Panc1 (cell line): ENCODE measurements around the gene PTGR3. TPM values are rescaled to one million over a fixed set of nuclear protein-coding genes. Genes with fewer than 3 reads are reported as not detected.

ENCODE experiments used
- ATAC-seq: fragments of 200-7000 bp; cut with Tn5 transposase; 2 replicates; pipeline ENCODE4 v1.9.1; 2020; ENCODE audit warnings: mild to moderate bottlenecking, moderate library complexity
- BruUV-seq: library from RNA; stranded (reverse); fragments of 400-500 nt; replicated peaks from 2 replicates; lab custom pipeline; 2021; lab: Mats Ljungman, UMichigan
- CTCF ChIA-PET: fragments of 300-600 bp; sonication (Branson Sonifier 250); formaldehyde crosslinking; loops from one replicate; lab custom pipeline; 2022; ENCODE audit warnings: antibody characterized with exemption; lab: Charles Lee
- POLR2A ChIA-PET: fragments of 300-600 bp; sonication (Branson Sonifier 250); formaldehyde crosslinking; loops from one replicate; lab custom pipeline; 2022; ENCODE audit warnings: antibody characterized with exemption; lab: Charles Lee
- DNase-seq: peaks from one replicate; pipeline ENCODE4 v3.0.0-alpha.2; 2010; ENCODE audit warnings: low read depth, low spot score
- H3K27ac ChIP-seq: 2 replicates; pipeline ENCODE4 v1.5.1; 2011; ENCODE audit warnings: mild to moderate bottlenecking, low read length, inconsistent platforms
- H3K27me3 ChIP-seq: fragments of 200-500 bp; sonication (Bioruptor generic); 2 replicates; pipeline ENCODE4 v1.6.0; 2014; ENCODE audit warnings: low read length, inconsistent platforms; ENCODE audit not compliant: control insufficient read depth, insufficient read depth
- H3K36me3 ChIP-seq: fragments of 200-500 bp; sonication (Bioruptor generic); 2 replicates; pipeline ENCODE4 v1.5.1; 2014; ENCODE audit warnings: inconsistent platforms, mild to moderate bottlenecking, low read length, moderate library complexity; ENCODE audit not compliant: control insufficient read depth, insufficient read depth
- H3K4me1 ChIP-seq: 2 replicates; pipeline ENCODE4 v1.5.1; 2011; ENCODE audit warnings: inconsistent platforms, mild to moderate bottlenecking, low read length, moderate library complexity; ENCODE audit not compliant: control insufficient read depth, insufficient read depth
- H3K4me3 ChIP-seq, 2 experiments: 2 replicates each; pipeline ENCODE4 v1.5.1; 2011 to 2012; ENCODE audit warnings: low read depth in 2 of 2, low read length in 2 of 2, mild to moderate bottlenecking in 2 of 2, inconsistent platforms in 1 of 2, moderate library complexity in 1 of 2
- H3K9me3 ChIP-seq: fragments of 200-500 bp; sonication (Bioruptor generic); 2 replicates; pipeline ENCODE4 v1.5.1; 2014; ENCODE audit warnings: low read depth, mild to moderate bottlenecking, inconsistent platforms, low read length, moderate library complexity; ENCODE audit not compliant: control insufficient read depth, insufficient read depth
- POLR2AphosphoS5 ChIP-seq: IDR thresholded peaks from 2 replicates; pipeline ENCODE4 v1.6.1; 2012; ENCODE audit warnings: mild to moderate bottlenecking, low read depth, low read length, moderate library complexity
- SIN3A ChIP-seq: IDR thresholded peaks from 2 replicates; pipeline ENCODE4 v1.6.1; 2012; ENCODE audit warnings: low read depth, mild to moderate bottlenecking, low read length, moderate library complexity, borderline replicate concordance; ENCODE audit not compliant: insufficient read depth
- TCF7L2 ChIP-seq: IDR thresholded peaks from 2 replicates; pipeline ENCODE4 v1.6.1; 2011; ENCODE audit warnings: mild to moderate bottlenecking, low read depth, low read length, inconsistent platforms
- in situ Hi-C: cut with HindIII; loops from 2 replicates; pipeline ENCODE4 v1.10.0; 2016; ENCODE audit warnings: low sequenced_read_pairs, low pct_unique_long_range_greater_than_20kb
- intact Hi-C: fragments of 100-400 bp; cut with micrococcal nuclease; formaldehyde crosslinking; loops from one replicate; pipeline ENCODE4 v1.10.0; 2022; ENCODE audit not compliant: unreplicated experiment
- total RNA-seq: library from RNA; stranded (reverse); gene quantifications from one replicate; pipeline ENCODE4 v1.2.1, GENCODE V29; 2021; ENCODE audit not compliant: unreplicated experiment
- TF ChIP-seq, protein P1 (sequence below), 2 experiments: IDR thresholded peaks; 2 replicates each; pipeline ENCODE4 v1.6.1; 2011 to 2012; ENCODE audit warnings: low read depth in 2 of 2, control low read depth in 1 of 2, low read length in 1 of 2, mild to moderate bottlenecking in 1 of 2, moderate library complexity in 1 of 2; ENCODE audit not compliant: insufficient read depth in 1 of 2
- TF ChIP-seq, protein P2 (sequence below): fragments of 450-650 bp; IDR thresholded peaks from 2 replicates; pipeline ENCODE4 v1.5.1; 2017; ENCODE audit warnings: mild to moderate bottlenecking

PTGR3 gene
- total RNA-seq, 1 experiment from 2014 or later, result 45.0 TPM

DNA sequence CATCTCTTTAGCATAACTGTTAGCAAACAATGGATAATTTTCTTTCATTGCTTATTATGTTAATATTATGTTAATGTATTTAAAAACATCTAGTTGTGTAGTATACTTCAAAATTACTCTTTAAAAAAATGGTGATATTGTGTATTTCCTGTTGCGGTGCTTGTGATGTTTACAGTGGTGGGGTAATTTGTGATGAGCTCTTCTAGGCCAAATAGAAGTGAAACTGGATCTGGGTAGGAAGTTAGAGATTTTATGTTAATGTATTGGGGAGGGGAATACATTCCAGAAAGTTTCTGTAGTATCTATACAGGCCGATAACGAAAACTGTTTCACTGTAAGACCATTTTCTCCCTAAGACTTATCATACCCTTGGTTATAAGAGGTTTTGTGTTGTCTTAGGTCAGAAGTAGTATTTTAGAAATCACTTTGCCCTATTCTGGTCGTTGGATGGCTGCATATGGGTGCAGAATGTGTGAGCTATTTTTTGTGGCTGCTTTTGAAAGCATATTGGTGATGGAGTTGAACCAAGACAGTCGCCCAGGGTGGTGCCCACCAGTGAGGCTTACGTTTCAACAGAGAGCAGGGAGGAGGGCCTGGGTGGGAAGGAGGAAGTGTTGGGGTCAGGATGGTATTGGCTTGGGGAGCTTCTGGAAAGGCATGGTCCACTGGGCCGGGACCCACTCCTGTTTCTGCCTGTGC is 7.4 kb upstream of the PTGR3 start:
- ChIA-PET POLR2A (no interaction called here), CTCF (interaction anchor here (0.6 kb wide), 1 partner anchor 666 kb away, joined by 3 read pairs; no protein-coding TSS in a partner anchor)
- DNase-seq, result no peak
- TF ChIP-seq TCF7L2 (no peak), SIN3A (no peak), POLR2AphosphoS5 (no peak)
- TF ChIP-seq, protein P1, sequence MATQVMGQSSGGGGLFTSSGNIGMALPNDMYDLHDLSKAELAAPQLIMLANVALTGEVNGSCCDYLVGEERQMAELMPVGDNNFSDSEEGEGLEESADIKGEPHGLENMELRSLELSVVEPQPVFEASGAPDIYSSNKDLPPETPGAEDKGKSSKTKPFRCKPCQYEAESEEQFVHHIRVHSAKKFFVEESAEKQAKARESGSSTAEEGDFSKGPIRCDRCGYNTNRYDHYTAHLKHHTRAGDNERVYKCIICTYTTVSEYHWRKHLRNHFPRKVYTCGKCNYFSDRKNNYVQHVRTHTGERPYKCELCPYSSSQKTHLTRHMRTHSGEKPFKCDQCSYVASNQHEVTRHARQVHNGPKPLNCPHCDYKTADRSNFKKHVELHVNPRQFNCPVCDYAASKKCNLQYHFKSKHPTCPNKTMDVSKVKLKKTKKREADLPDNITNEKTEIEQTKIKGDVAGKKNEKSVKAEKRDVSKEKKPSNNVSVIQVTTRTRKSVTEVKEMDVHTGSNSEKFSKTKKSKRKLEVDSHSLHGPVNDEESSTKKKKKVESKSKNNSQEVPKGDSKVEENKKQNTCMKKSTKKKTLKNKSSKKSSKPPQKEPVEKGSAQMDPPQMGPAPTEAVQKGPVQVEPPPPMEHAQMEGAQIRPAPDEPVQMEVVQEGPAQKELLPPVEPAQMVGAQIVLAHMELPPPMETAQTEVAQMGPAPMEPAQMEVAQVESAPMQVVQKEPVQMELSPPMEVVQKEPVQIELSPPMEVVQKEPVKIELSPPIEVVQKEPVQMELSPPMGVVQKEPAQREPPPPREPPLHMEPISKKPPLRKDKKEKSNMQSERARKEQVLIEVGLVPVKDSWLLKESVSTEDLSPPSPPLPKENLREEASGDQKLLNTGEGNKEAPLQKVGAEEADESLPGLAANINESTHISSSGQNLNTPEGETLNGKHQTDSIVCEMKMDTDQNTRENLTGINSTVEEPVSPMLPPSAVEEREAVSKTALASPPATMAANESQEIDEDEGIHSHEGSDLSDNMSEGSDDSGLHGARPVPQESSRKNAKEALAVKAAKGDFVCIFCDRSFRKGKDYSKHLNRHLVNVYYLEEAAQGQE (IDR thresholded peaks at IDR 0.05; ENCODE audit: insufficient read depth in 1 of 2, low read depth in 2 of 2, low read length in 1 of 2), result no peak
- TF ChIP-seq, protein P2, sequence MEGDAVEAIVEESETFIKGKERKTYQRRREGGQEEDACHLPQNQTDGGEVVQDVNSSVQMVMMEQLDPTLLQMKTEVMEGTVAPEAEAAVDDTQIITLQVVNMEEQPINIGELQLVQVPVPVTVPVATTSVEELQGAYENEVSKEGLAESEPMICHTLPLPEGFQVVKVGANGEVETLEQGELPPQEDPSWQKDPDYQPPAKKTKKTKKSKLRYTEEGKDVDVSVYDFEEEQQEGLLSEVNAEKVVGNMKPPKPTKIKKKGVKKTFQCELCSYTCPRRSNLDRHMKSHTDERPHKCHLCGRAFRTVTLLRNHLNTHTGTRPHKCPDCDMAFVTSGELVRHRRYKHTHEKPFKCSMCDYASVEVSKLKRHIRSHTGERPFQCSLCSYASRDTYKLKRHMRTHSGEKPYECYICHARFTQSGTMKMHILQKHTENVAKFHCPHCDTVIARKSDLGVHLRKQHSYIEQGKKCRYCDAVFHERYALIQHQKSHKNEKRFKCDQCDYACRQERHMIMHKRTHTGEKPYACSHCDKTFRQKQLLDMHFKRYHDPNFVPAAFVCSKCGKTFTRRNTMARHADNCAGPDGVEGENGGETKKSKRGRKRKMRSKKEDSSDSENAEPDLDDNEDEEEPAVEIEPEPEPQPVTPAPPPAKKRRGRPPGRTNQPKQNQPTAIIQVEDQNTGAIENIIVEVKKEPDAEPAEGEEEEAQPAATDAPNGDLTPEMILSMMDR, result no peak
- H3K4me3 ChIP-seq, result no peak overlapping the region
- H3K9me3 ChIP-seq, result no peaks in the 10 kb centered on the region
- ATAC-seq, result no peak
- intact Hi-C loops, result loop anchor here (10.0 kb wide), 1 partner anchor 562 kb away; no protein-coding TSS in a partner anchor
- no TSS peak for BruUV-seq
- H3K4me1 ChIP-seq, result peaks cover 21% of the 10 kb centered on the region
- no peaks in the 10 kb centered on the region for H3K36me3 ChIP-seq
- no peak overlapping the region for H3K27ac ChIP-seq
- in situ Hi-C loops, result no loop called here
- H3K27me3 ChIP-seq, result no peaks in the 10 kb centered on the region

DNA sequence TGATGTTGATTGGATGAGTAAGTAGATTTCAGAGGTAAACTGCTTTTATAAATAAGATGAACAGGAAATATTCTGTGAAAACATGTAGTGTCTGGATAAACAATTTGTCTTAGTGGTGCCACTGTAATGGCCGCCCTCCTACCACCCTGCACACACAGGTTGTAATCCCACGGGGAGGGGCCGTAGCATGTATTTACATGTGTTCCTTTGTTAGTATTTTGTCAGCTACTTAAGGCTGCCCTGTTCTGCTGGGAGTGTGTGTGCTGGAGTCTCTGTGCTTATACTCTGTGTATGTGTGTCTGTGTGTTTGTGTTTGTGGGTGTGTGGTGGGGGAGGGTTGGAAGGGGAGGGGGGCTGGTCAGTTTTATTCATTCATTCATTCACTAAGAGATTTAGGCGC is 6.7 kb upstream of the PTGR3 start:
- in situ Hi-C loops, result no loop called here
- ATAC-seq, result no peak
- Histone ChIP-seq H3K4me3 (no peak overlapping the region), H3K4me1 (peaks cover 21% of the 10 kb centered on the region), H3K36me3 (no peaks in the 10 kb centered on the region), H3K27ac (no peak overlapping the region), H3K27me3 (no peaks in the 10 kb centered on the region), H3K9me3 (no peaks in the 10 kb centered on the region)
- no TSS peak for BruUV-seq
- intact Hi-C loops, result loop anchor here (10.0 kb wide), 1 partner anchor 561 kb away; no protein-coding TSS in a partner anchor
- TF ChIP-seq, protein P1 (IDR thresholded peaks at IDR 0.05; ENCODE audit: insufficient read depth in 1 of 2, low read depth in 2 of 2, low read length in 1 of 2), result no peak
- TF ChIP-seq TCF7L2 (no peak), SIN3A (no peak)
- POLR2A ChIA-PET, result interaction anchor here (0.6 kb wide), 1 partner anchor 305 kb away, joined by 5 read pairs; no protein-coding TSS in a partner anchor
- CTCF ChIA-PET, result interaction anchor here (0.6 kb wide), 1 partner anchor 665 kb away, joined by 3 read pairs; no protein-coding TSS in a partner anchor
- DNase-seq, result no peak
